NCI-H1930 (cell line): Measurements from ENCODE around the gene PIGP.
"Not testable (repeated sequence)": the region's sequence is repeated elsewhere in the genome, so short reads cannot be mapped to it uniquely, and the experiment has no call there.

ENCODE experiments used
- DNase-seq, 2 experiments: peaks; one replicate each; lab custom pipeline; 2025; lab: John Stamatoyannopoulos, UW

The PIGP gene

GRCh38 chr21:37044643-37045042, 28.2 kb downstream of the PIGP start:
- no peak for DNase-seq

GRCh38 chr21:37043818-37044217, 29.1 kb downstream of the PIGP start:
- DNase-seq: no peak

- DNase-seq: no peak
Measured at GRCh38 chr21:37041706-37042271, 31.1 kb downstream of the PIGP start.

- no peak for DNase-seq
Measured at GRCh38 chr21:37040212-37040611, 32.7 kb downstream of the PIGP start.

DNA sequence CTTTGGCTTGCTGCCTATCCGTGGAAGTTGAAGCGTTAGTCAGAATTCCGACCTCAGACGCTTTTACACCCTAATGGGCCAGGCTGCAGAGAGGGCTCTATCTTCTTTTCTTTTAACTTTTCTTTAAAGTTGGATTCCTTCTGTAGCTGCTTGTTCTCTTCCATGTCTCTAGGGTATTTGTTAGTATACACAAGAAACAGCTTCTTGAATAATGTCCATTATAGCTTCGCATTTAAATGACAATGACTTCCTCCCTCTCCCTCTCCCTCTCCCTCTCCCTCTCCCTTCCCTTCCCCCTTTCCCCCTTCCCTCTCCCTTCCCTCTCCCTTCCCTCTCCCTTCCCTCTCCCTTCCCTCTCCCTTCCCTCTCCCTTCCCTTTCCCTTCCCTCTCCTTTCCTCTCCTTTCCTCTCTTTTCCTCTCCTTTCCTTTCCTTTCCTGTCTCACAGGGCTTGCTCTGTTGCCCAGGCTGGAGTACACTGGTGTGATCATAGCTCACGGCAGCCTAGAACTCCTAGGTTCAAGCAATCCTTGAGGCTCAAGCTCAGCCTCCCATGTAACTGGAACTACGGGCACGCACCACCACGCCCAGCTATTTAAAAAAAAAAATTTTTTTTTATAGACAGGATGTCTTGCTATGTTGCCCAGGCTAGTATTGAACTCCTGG, 33.3 kb downstream of the PIGP start:
- no peak for DNase-seq

DNA sequence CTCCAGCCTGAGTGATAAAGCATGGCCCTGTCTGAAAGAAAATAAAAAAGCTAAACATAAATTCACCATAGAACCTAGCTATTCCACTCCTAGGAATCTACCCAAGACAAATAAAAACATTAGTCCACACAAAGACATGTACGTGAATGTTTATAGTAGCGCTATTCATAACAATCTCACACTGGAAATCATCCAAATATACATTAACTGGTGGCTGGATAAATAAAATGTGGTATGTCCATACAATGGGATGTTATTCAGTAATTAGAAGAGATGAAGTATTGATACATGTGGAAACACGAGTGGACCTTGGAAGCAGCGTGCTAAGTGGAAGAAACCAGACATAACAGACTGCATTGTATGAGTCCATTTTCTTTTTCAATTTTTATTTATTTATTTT, 36.7 kb downstream of the PIGP start:
- DNase-seq: no peak

DNA sequence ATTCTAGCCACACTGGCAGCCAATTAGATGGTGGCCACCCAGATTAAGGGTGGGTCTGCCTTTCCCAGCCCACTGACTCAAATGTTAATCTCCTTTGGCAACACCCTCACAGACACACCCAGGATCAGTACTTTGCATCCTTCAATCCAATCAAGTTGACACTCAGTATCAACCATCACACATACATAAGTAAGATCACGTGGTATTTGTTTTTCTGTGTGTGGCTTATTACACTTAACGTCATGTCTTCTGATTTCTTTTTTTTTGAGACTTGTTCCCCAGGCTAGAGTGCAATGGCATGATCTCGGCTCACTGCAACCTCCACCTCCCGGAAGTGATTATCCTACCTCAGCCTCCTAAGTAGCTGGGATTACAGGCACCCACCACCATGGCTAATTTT, 38.5 kb downstream of the PIGP start:
- not testable (repeated sequence) for DNase-seq

- no peak for DNase-seq
Measured at GRCh38 chr21:37032877-37033471, 39.9 kb downstream of the PIGP start.

DNA sequence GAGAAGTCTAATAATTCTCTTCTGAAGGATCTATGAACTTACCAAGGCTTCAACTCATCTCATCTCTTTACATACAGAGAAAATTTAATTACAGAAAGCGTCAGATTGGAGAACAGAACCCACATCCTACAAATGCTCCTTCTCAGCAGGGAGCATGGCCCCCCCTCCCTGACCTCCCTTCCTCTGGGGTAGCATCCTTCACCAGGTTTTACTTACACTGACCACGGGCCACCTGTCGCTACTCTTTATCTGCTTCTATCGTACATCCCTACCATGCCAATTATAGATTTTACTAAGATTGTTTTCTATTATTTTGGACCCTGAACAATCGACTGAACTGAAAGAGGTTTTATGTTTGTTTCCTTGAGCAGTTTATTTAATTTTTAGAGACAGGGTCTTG, 40.6 kb downstream of the PIGP start:
- no peak for DNase-seq

GRCh38 chr21:37030864-37031263, 42.0 kb downstream of the PIGP start:
- no peak for DNase-seq

- no peak for DNase-seq
Measured at GRCh38 chr21:37028570-37028969, 44.3 kb downstream of the PIGP start.

DNA sequence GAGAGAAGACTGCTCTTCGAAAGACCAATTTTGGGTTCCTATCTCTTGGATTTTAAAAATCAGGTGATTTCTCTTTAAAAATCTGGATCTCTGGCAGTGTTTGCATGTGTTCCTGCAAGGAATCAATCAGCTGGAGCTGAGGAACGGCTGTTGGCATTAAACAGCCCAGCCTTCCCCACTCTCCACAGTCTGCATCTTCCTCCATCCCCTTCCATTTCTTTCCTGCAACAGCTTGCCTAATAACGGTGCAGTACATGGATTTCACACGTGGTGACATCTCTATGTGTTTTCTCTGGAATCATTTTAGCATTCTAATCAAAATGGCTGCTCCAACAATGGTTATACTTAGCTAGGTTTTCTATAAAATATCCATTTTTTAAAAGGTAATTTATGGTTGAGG, 46.4 kb downstream of the PIGP start:
- DNase-seq: no peak

GRCh38 chr21:37017951-37018679, 54.8 kb downstream of the PIGP start:
- DNase-seq: no peak
